ENCODE results near the gene TIGD1. TPM values are rescaled to one million over a fixed set of nuclear protein-coding genes. Genes with fewer than 3 reads are reported as not detected.
A peak's percentile ranks its signal among the peaks of the same experiment; 100 is the strongest.

The TIGD1 gene
- total RNA-seq, 1 donor from 2014 or later, result 4.5 TPM

GRCh38 chr2:232528746-232529460 is 21.5 kb downstream of the TIGD1 start:
- ATAC-seq, result no peak
- DNase-seq (ENCODE audit: low spot score), result no peak
- intact Hi-C loops (cut with DNase I), result loop anchor here (10.0 kb wide), 1 partner anchor 624 kb away; no protein-coding TSS in a partner anchor

- intact Hi-C loops (cut with DNase I), result loop anchor here (10.0 kb wide), 1 partner anchor 623 kb away; no protein-coding TSS in a partner anchor
- DNase-seq (ENCODE audit: low spot score), result no peak
- ATAC-seq, result no peak
Measured at GRCh38 chr2:232527905-232528470, 22.4 kb downstream of the TIGD1 start.

- no peak for DNase-seq (ENCODE audit: low spot score)
- intact Hi-C loops (cut with DNase I), result loop anchor here (10.0 kb wide), 1 partner anchor 622 kb away; no protein-coding TSS in a partner anchor
- no peak for ATAC-seq
Measured at GRCh38 chr2:232526372-232526941, 23.9 kb downstream of the TIGD1 start.

GRCh38 chr2:232525791-232526371 is 24.5 kb downstream of the TIGD1 start, which contains the start of gene CHRND:
Gene CHRND, plus strand, starts transcription at chr2:232526160. Its CDS starts 56 bp downstream, at chr2:232526216.
- intact Hi-C loops (cut with DNase I), result loop anchor here (10.0 kb wide), 1 partner anchor 621 kb away; no protein-coding TSS in a partner anchor
- ATAC-seq (no peak), DNase-seq (ENCODE audit: low spot score) (no peak)

- DNase-seq (ENCODE audit: low spot score) (no peak), ATAC-seq (no peak)
- intact Hi-C loops (cut with DNase I), result loop anchor here (10.0 kb wide), 1 partner anchor 620 kb away; no protein-coding TSS in a partner anchor
Measured at GRCh38 chr2:232525199-232525598, 25.2 kb downstream of the TIGD1 start.

- no peak for DNase-seq (ENCODE audit: low spot score)
- ATAC-seq, result no peak
- intact Hi-C loops (cut with DNase I), result loop anchor here (10.0 kb wide), 1 partner anchor 620 kb away; no protein-coding TSS in a partner anchor
Measured at GRCh38 chr2:232524771-232525170, 25.6 kb downstream of the TIGD1 start.

- ATAC-seq (no peak), DNase-seq (ENCODE audit: low spot score) (no peak)
- intact Hi-C loops (cut with DNase I), result loop anchor here (10.0 kb wide), 1 partner anchor 619 kb away; no protein-coding TSS in a partner anchor
Measured at GRCh38 chr2:232523682-232524597, 26.4 kb downstream of the TIGD1 start.

- intact Hi-C loops (cut with DNase I), result loop anchor here (10.0 kb wide), 1 partner anchor 619 kb away; no protein-coding TSS in a partner anchor
- ATAC-seq (no peak), DNase-seq (ENCODE audit: low spot score) (no peak)
Measured at GRCh38 chr2:232523402-232523681, 27.0 kb downstream of the TIGD1 start.

- intact Hi-C loops (cut with DNase I), result loop anchor here (10.0 kb wide), 1 partner anchor 618 kb away; no protein-coding TSS in a partner anchor
- ATAC-seq, result no peak
- no peak for DNase-seq (ENCODE audit: low spot score)
Measured at GRCh38 chr2:232522623-232523401, 27.5 kb downstream of the TIGD1 start.

- intact Hi-C loops (cut with DNase I), result loop anchor here (10.0 kb wide), 1 partner anchor 617 kb away; no protein-coding TSS in a partner anchor
- ATAC-seq (no peak), DNase-seq (ENCODE audit: low spot score) (peak; percentile 68)
Measured at GRCh38 chr2:232521959-232522622, 28.3 kb downstream of the TIGD1 start.

- DNase-seq (ENCODE audit: low spot score), result no peak
- intact Hi-C loops (cut with DNase I), result loop anchor here (10.0 kb wide), 1 partner anchor 616 kb away; no protein-coding TSS in a partner anchor
- ATAC-seq, result no peak
Measured at GRCh38 chr2:232521098-232521497, 29.3 kb downstream of the TIGD1 start.

GRCh38 chr2:232520489-232520888 is 29.9 kb downstream of the TIGD1 start:
- no peak for DNase-seq (ENCODE audit: low spot score)
- no peak for ATAC-seq
- intact Hi-C loops (cut with DNase I), result loop anchor here (10.0 kb wide), 1 partner anchor 616 kb away; no protein-coding TSS in a partner anchor

GRCh38 chr2:232519581-232520438 is 30.5 kb downstream of the TIGD1 start, which contains the start of gene PRSS56:
Gene PRSS56, plus strand, starts transcription at chr2:232520388. Its CDS starts 211 bp downstream, at chr2:232520599.
- intact Hi-C loops (cut with DNase I), result loop anchor here (10.0 kb wide), 1 partner anchor 615 kb away; no protein-coding TSS in a partner anchor
- ATAC-seq (no peak), DNase-seq (ENCODE audit: low spot score) (no peak)

GRCh38 chr2:232518844-232519243 is 31.5 kb downstream of the TIGD1 start:
- ATAC-seq, result no peak
- DNase-seq (ENCODE audit: low spot score), result no peak
- intact Hi-C loops (cut with DNase I), result no loop called here

- no peak for ATAC-seq
- intact Hi-C loops (cut with DNase I), result no loop called here
- no peak for DNase-seq (ENCODE audit: low spot score)
Measured at GRCh38 chr2:232516551-232516950, 33.8 kb downstream of the TIGD1 start.

- ATAC-seq, result no peak
- intact Hi-C loops (cut with DNase I), result no loop called here
- DNase-seq (ENCODE audit: low spot score), result no peak
Measured at GRCh38 chr2:232515639-232516038, 34.7 kb downstream of the TIGD1 start.
